Stimulated activated naive CD8-positive, alpha-beta T cell treated with anti-CD3 and anti-CD28 coated beads, Interleukin-15, Interleukin-2, amounts not matched to agents 100 ng/mL and 50 ng/mL, for 24 hours (primary cell): ENCODE results near the gene TUBG2.

ENCODE experiments used
- H3K27ac Mint-ChIP-seq: one replicate; pipeline ENCODE4 v1.8.0; 2021; ENCODE audit warnings: mild to moderate bottlenecking, mixed read lengths
- H3K27me3 Mint-ChIP-seq: one replicate; pipeline ENCODE4 v1.8.0; 2021; ENCODE audit warnings: mixed read lengths
- H3K36me3 Mint-ChIP-seq: one replicate; pipeline ENCODE4 v1.8.0; 2021; ENCODE audit warnings: low read depth, mixed read lengths
- H3K4me1 Mint-ChIP-seq: one replicate; pipeline ENCODE4 v1.8.0; 2021; ENCODE audit warnings: low read depth, mixed read lengths
- H3K4me3 Mint-ChIP-seq: one replicate; pipeline ENCODE4 v1.8.0; 2021; ENCODE audit warnings: mild to moderate bottlenecking, mixed read lengths
- H3K9me3 Mint-ChIP-seq: one replicate; pipeline ENCODE4 v1.8.0; 2021; ENCODE audit warnings: mixed read lengths

TUBG2 gene

DNA sequence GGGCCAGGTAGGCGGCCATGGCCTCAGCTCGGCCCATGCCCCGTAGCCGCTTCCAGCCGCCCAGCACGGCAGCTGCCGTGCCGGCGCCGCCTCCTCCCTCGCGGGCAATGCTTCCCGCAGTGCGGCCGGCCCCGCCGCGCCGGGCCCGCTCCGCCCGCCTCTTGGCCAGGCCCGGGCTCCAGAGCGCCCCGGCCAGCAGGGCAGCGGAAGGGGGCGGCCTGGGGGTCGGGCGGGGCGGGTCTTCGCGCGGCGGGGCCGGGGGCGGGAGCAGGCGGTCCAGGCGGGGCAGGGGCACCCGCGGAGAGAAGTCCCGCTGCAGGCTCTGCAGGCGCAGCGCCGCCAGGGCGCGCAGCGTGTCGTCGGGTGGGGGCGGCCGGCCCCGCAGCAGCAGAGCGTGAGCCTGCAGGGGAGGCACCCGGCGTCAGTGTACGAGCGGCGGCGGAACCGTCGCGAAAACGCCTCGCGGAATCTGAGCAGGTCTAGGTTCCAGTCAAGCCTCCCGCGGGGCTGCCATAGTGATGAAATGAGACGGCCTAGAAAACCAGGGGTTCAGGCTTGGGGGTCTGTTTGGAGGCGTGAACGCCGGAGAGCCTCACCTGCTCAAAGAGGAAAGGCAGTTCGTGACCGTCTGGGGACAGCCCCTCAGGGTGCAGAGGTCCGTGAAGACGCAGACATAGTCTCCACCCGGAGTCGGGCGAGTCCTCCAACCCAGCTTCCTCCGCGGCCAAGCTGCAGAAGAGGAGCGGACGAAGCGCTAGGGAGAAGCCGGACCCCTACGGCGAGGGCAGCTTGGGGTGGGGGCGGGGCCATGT, 11.1 kb downstream of the TUBG2 start:
- Mint-ChIP-seq H3K36me3 (peaks cover 13% of the 10 kb centered on the region), H3K27ac (no peak overlapping the region), H3K27me3 (peaks cover 49% of the 10 kb centered on the region), H3K4me1 (peaks cover 23% of the 10 kb centered on the region), H3K9me3 (no peaks in the 10 kb centered on the region), H3K4me3 (peak overlapping the region; percentile 73)

- Mint-ChIP-seq H3K4me1 (peaks cover 23% of the 10 kb centered on the region), H3K27ac (no peak overlapping the region), H3K4me3 (peak overlapping the region; percentile 73), H3K36me3 (peaks cover 13% of the 10 kb centered on the region), H3K9me3 (no peaks in the 10 kb centered on the region), H3K27me3 (peaks cover 49% of the 10 kb centered on the region)
Measured at GRCh38 chr17:42670789-42671657, 11.9 kb downstream of the TUBG2 start.

DNA sequence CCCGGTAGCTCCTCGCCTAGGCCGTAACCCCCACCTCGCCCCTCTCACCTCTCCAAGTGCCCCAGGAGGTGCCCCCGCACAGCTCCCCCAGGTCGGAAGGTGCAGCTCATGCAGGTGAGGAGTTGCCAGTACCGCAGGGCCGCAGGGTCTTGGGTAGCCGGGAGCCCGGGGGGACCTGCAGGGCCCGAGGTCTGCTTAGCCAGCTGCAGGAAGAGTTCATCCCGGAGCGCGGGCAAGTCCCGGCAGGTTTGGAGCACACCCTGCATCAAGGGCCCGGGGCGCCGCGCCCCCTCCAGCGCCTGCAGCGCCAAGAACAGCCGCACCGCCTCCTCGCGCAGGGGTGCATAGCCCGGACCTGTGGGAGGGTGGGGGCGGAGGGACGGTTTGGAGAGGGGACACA, 13.0 kb downstream of the TUBG2 start:
- Mint-ChIP-seq H3K36me3 (peaks cover 5% of the 10 kb centered on the region), H3K9me3 (no peaks in the 10 kb centered on the region), H3K4me3 (peak overlapping the region; percentile 37), H3K27me3 (peaks cover 49% of the 10 kb centered on the region), H3K4me1 (peaks cover 25% of the 10 kb centered on the region), H3K27ac (no peak overlapping the region)

- Mint-ChIP-seq H3K36me3 (peaks cover 4% of the 10 kb centered on the region), H3K27me3 (peaks cover 49% of the 10 kb centered on the region), H3K9me3 (no peaks in the 10 kb centered on the region), H3K4me3 (no peak overlapping the region), H3K4me1 (peaks cover 36% of the 10 kb centered on the region), H3K27ac (no peak overlapping the region)
Measured at GRCh38 chr17:42673266-42673884, 14.3 kb downstream of the TUBG2 start.

DNA sequence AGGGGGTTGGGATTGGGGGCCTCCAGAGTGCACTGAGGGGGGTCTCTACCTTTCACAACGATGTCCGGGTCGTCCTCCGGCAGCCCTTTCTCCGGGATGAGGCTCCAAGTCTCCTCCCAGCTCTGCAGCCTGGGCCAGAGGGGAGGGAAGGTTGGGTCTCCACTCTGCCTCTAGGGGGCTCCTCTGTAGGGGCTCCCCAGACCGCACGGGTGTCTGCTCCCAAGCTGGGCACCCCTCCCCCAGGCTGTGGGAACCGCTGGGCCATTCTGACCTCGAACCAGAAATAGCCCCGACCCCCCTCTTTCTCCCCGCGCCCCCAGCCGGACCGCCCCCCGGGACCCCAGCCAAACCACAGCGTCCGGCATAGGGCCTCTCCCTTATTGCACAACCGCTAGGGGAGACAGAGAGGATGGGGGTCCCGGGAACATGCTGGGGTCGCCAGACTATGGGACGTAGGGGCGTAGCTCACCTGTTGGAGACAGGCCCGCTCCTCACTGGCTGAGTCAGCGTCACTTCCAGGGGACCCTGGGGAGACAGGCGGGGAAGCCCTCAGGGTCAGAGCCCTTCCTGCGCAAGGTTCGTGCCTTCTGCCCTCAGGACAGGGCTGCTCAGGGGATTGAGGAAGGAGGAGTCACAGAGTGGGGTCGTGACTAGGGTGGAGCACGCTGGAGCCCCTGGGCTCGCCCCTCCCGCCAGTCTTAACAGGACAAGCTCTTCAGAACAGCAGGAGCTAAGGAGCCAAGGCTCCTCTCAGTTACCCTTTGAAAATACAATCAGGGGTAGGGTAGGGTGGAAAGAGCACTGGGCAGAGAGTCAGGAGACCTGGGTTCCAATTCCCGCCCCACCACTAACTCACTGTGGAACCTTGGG, 15.0 kb downstream of the TUBG2 start:
- no peaks in the 10 kb centered on the region for H3K9me3 Mint-ChIP-seq
- peaks cover 44% of the 10 kb centered on the region for H3K27me3 Mint-ChIP-seq
- H3K4me1 Mint-ChIP-seq, result peaks cover 42% of the 10 kb centered on the region
- no peak overlapping the region for H3K4me3 Mint-ChIP-seq
- H3K36me3 Mint-ChIP-seq, result peaks cover 2% of the 10 kb centered on the region
- no peak overlapping the region for H3K27ac Mint-ChIP-seq

DNA sequence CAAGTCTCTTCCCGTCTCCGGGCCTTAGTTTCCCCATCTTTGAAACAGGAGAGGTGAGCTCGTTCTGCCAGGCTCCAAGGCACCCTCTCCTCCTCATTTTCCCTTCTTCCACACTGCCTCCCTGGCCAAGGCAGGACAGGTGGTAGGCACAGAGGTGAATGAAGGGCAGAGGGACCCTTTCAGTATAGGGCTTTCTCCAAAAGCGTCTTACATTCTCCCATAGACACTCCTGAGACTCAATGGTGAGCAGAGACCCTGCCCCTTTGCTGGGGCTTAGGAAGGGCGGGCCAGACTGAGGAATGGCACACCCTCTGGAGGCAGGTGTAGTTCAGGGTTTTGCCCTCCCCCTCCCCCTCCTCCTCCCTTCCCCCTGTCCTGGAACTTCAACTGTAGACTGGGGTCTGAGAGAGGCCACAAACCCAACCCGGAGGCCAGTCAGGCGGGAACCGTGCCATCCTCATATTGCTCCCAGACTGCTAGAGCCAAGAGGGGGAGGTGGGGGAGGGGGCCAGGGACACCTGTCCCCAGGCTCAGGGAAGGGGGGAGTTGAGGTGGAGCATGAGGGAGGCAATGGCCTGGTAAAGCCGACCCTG, 15.8 kb downstream of the TUBG2 start:
- H3K4me1 Mint-ChIP-seq, result peaks cover 50% of the 10 kb centered on the region
- no peak overlapping the region for H3K27ac Mint-ChIP-seq
- peak overlapping the region; percentile 4 for H3K4me3 Mint-ChIP-seq
- peaks cover 40% of the 10 kb centered on the region for H3K27me3 Mint-ChIP-seq
- H3K36me3 Mint-ChIP-seq, result no peaks in the 10 kb centered on the region
- no peaks in the 10 kb centered on the region for H3K9me3 Mint-ChIP-seq

- Mint-ChIP-seq H3K4me1 (peaks cover 53% of the 10 kb centered on the region), H3K4me3 (no peak overlapping the region), H3K27me3 (peaks cover 39% of the 10 kb centered on the region), H3K36me3 (no peaks in the 10 kb centered on the region), H3K27ac (no peak overlapping the region), H3K9me3 (no peaks in the 10 kb centered on the region)
Measured at GRCh38 chr17:42675348-42675964, 16.4 kb downstream of the TUBG2 start.

GRCh38 chr17:42675965-42676423, 16.9 kb downstream of the TUBG2 start:
- Mint-ChIP-seq H3K27me3 (peaks cover 38% of the 10 kb centered on the region), H3K36me3 (no peaks in the 10 kb centered on the region), H3K4me1 (peaks cover 52% of the 10 kb centered on the region), H3K9me3 (no peaks in the 10 kb centered on the region), H3K4me3 (peak overlapping the region; percentile 82), H3K27ac (no peak overlapping the region)

GRCh38 chr17:42676424-42677011, 17.4 kb downstream of the TUBG2 start, which contains the start of gene PLEKHH3:
Gene PLEKHH3 (minus strand): TSS chr17:42676994. CDS start chr17:42676563, 431 bp downstream.
- no peaks in the 10 kb centered on the region for H3K9me3 Mint-ChIP-seq
- H3K27ac Mint-ChIP-seq, result peak within 1 kb of the TSS; percentile 63
- H3K27me3 Mint-ChIP-seq, result peaks cover 37% of the 10 kb centered on the region
- no peaks in the 10 kb centered on the region for H3K36me3 Mint-ChIP-seq
- peak within 1 kb of the TSS; percentile 82 for H3K4me3 Mint-ChIP-seq
- peaks cover 54% of the 10 kb centered on the region for H3K4me1 Mint-ChIP-seq

- H3K9me3 Mint-ChIP-seq, result no peaks in the 10 kb centered on the region
Measured at GRCh38 chr17:42677012-42677857, 18.2 kb downstream of the TUBG2 start.

GRCh38 chr17:42677921-42678781, 19.1 kb downstream of the TUBG2 start:
- H3K4me1 Mint-ChIP-seq, result peaks cover 67% of the 10 kb centered on the region
- peak overlapping the region; percentile 50 for H3K27ac Mint-ChIP-seq
- H3K27me3 Mint-ChIP-seq, result peaks cover 37% of the 10 kb centered on the region
- peak overlapping the region; percentile 82 for H3K4me3 Mint-ChIP-seq
- H3K9me3 Mint-ChIP-seq, result no peaks in the 10 kb centered on the region
- no peaks in the 10 kb centered on the region for H3K36me3 Mint-ChIP-seq

More at GRCh38 chr17:42677012-42677857, 18.2 kb downstream of the TUBG2 start:
- H3K36me3 Mint-ChIP-seq, result no peaks in the 10 kb centered on the region
- peak overlapping the region; percentile 82 for H3K4me3 Mint-ChIP-seq
- peaks cover 39% of the 10 kb centered on the region for H3K27me3 Mint-ChIP-seq
- peaks cover 58% of the 10 kb centered on the region for H3K4me1 Mint-ChIP-seq
- peak overlapping the region; percentile 63 for H3K27ac Mint-ChIP-seq
